Vagina (tissue), 2 donors: ENCODE results near the gene FRS2.

Experiments
- CTCF ChIP-seq, 3 experiments: fragments of 450-650 bp in 2 of 3; fragments of 200-600 bp in 1 of 3; sonication (generic) in 1 of 3; IDR thresholded peaks; one replicate each; pipeline ENCODE4 v1.5.1; 2017 to 2019; ENCODE audit warnings: antibody characterized with exemption in 3 of 3, mild to moderate bottlenecking in 2 of 3, moderate library complexity in 2 of 3
- POLR2A ChIP-seq, 2 donors: fragments of 450-650 bp; IDR thresholded peaks; one replicate each; pipeline ENCODE4 v1.6.1; 2017; ENCODE audit warnings: antibody characterized with exemption in 2 of 2, mild to moderate bottlenecking in 2 of 2, moderate library complexity in 2 of 2
- POLR2AphosphoS5 ChIP-seq, 2 donors: sonication (generic); formaldehyde crosslinking; IDR thresholded peaks; one replicate each; pipeline ENCODE4 v1.9.0; 2017; ENCODE audit warnings: antibody characterized with exemption in 2 of 2, mild to moderate bottlenecking in 2 of 2, low read depth in 1 of 2; ENCODE audit not compliant: insufficient read depth in 1 of 2

DNA sequence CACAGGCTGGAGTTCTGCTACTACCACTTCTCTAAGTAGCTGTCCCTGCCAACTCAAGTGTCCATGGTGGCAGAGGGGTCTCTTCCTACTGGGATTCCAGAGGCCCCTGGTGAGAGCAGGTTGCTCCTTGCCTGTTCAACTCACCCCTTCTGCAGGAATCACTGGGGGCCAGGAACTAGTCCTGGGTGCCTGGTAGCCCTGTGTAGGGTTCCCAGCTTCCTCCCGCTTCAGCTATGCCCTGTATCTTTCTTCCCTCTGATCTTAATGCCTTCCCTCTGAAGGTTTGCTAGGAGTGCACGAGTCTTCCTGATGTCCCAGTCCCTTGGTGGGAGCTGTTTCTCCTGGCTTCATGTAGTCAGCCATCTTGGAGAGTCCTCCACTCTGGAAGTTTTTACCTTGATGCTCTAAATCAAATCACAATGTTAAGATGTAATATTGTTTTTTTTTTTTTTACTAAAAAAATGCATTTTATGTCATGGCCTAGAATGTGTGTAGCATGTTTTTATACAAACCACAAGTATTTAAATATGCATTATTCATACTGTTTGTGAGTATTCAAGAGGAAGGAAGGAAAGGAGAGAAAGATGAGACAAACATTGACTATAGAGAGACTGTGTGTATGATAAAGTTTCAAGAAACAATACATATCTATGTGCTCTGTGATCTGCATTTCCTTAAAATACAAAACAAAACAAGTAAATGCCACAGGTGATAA lies 54.7 kb downstream of the FRS2 start:
- TF ChIP-seq CTCF (IDR thresholded peaks at IDR 0.05) (no peak), POLR2AphosphoS5 (IDR thresholded peaks at IDR 0.05; ENCODE audit: insufficient read depth in 1 of 2, low read depth in 1 of 2) (no peak), POLR2A (IDR thresholded peaks at IDR 0.05) (no peak)
